ENCODE data around the gene SYVN1.

GRCh38 chr11:65125197-65126056, 8.9 kb downstream of the SYVN1 start:
- TF ChIP-seq CTCF (IDR thresholded peaks at IDR 0.05) (no peak), POLR2A (IDR thresholded peaks at IDR 0.05) (no peak)

All from heart left ventricle (tissue), 13 donors.